GM06990 (cell line): ENCODE data around the gene CEBPB.

ENCODE experiments used
- DNase-seq: peaks from one replicate; pipeline ENCODE4 v3.0.0-alpha.2; 2011; ENCODE audit not compliant: insufficient read length; ENCODE audit errors: extremely low read depth
- H3K27me3 ChIP-seq: replicated peaks from 2 replicates; pipeline ENCODE4 v1.6.0; 2011; ENCODE audit warnings: low read length; ENCODE audit not compliant: control insufficient read depth, insufficient read depth
- H3K36me3 ChIP-seq: 2 replicates; pipeline ENCODE4 v1.5.1; 2011; ENCODE audit warnings: low read length; ENCODE audit not compliant: control insufficient read depth, insufficient read depth
- H3K4me3 ChIP-seq: replicated peaks from 2 replicates; pipeline ENCODE4 v1.5.1; 2011; ENCODE audit warnings: low read depth, mild to moderate bottlenecking, control low read depth, low read length
- CTCF ChIP-seq: IDR thresholded peaks from 2 replicates; pipeline ENCODE4 v1.5.1; 2011; ENCODE audit warnings: low read length, control low read depth, mild to moderate bottlenecking, inconsistent platforms; ENCODE audit not compliant: insufficient read depth, poor library complexity, severe bottlenecking

Gene CEBPB

GRCh38 chr20:50194422-50194830 lies 3.8 kb downstream of the CEBPB start:
- no peak overlapping the region for H3K4me3 ChIP-seq
- no peaks in the 10 kb centered on the region for H3K27me3 ChIP-seq
- peaks cover 2% of the 10 kb centered on the region for H3K36me3 ChIP-seq
- no peak for DNase-seq
- TF ChIP-seq CTCF = no peak

- Histone ChIP-seq H3K27me3 (no peaks in the 10 kb centered on the region), H3K36me3 (peaks cover 2% of the 10 kb centered on the region), H3K4me3 (no peak overlapping the region)
- no peak for TF ChIP-seq CTCF
- no peak for DNase-seq
These were observed 4.3 kb downstream of the CEBPB start for GRCh38 chr20:50194831-50195523.

- Histone ChIP-seq H3K4me3 (no peak overlapping the region), H3K36me3 (peaks cover 2% of the 10 kb centered on the region), H3K27me3 (no peaks in the 10 kb centered on the region)
- TF ChIP-seq CTCF = no peak
- DNase-seq = no peak
These were observed 5.0 kb downstream of the CEBPB start for GRCh38 chr20:50195524-50196120.

GRCh38 chr20:50196248-50196647 lies 5.6 kb downstream of the CEBPB start:
- DNase-seq = no peak
- no peak for TF ChIP-seq CTCF
- Histone ChIP-seq H3K4me3 (no peak overlapping the region), H3K36me3 (peaks cover 2% of the 10 kb centered on the region), H3K27me3 (no peaks in the 10 kb centered on the region)

- Histone ChIP-seq H3K27me3 (no peaks in the 10 kb centered on the region), H3K4me3 (no peak overlapping the region), H3K36me3 (peaks cover 2% of the 10 kb centered on the region)
- TF ChIP-seq CTCF = no peak
- no peak for DNase-seq
These were observed 6.3 kb downstream of the CEBPB start for GRCh38 chr20:50196896-50197295.
